WTC11 (cell line): Measurements from ENCODE around the gene SLIT3. TPM values are rescaled to one million over a fixed set of nuclear protein-coding genes. Genes with fewer than 3 reads are reported as not detected.

Experiments
- ATAC-seq: fragments of 200-7000 bp; cut with Tn5 transposase; 2 replicates; pipeline ENCODE4 v1.10.0; 2021; ENCODE audit warnings: mild to moderate bottlenecking, moderate library complexity
- CTCF ChIA-PET: fragments of 300-600 bp; sonication (Branson Sonifier 250); formaldehyde crosslinking; loops from one replicate; lab custom pipeline; 2021; ENCODE audit warnings: antibody characterized with exemption; lab: Charles Lee
- POLR2A ChIA-PET: fragments of 350-600 bp; sonication (Branson Sonifier 250); formaldehyde crosslinking; loops from one replicate; lab custom pipeline; 2021; ENCODE audit warnings: antibody characterized with exemption; lab: Charles Lee
- DNase-seq: peaks from one replicate; pipeline ENCODE4 v3.0.0; 2021; ENCODE audit warnings: low spot score
- H3K27ac Mint-ChIP-seq: 2 replicates; pipeline ENCODE4 v1.8.0; 2021; ENCODE audit warnings: mixed read lengths
- H3K27me3 Mint-ChIP-seq: 2 replicates; pipeline ENCODE4 v1.8.0; 2021; ENCODE audit warnings: low read depth, mild to moderate bottlenecking, moderate library complexity, mixed read lengths
- H3K36me3 Mint-ChIP-seq: 2 replicates; pipeline ENCODE4 v1.8.0; 2021; ENCODE audit warnings: mixed read lengths
- H3K4me1 Mint-ChIP-seq: 2 replicates; pipeline ENCODE4 v1.8.0; 2022; ENCODE audit warnings: mixed read lengths
- H3K4me3 Mint-ChIP-seq: 2 replicates; pipeline ENCODE4 v1.8.0; 2021; ENCODE audit warnings: mild to moderate bottlenecking, moderate library complexity, mixed read lengths
- H3K9me3 Mint-ChIP-seq: 2 replicates; pipeline ENCODE4 v1.8.0; 2021; ENCODE audit warnings: mixed read lengths
- CBFB ChIP-seq: sonication (generic); formaldehyde crosslinking; IDR thresholded peaks from 2 replicates; pipeline ENCODE4 v1.8.1; 2022; ENCODE audit warnings: mild to moderate bottlenecking, low read depth, missing genetic modification reagents
- FOXP1 ChIP-seq: sonication (generic); formaldehyde crosslinking; IDR thresholded peaks from 2 replicates; pipeline ENCODE4 v1.8.0; 2022; ENCODE audit warnings: missing genetic modification reagents, mild to moderate bottlenecking, moderate library complexity, borderline replicate concordance
- FOXP4 ChIP-seq: sonication (generic); formaldehyde crosslinking; IDR thresholded peaks from 2 replicates; pipeline ENCODE4 v1.8.0; 2022; ENCODE audit warnings: mild to moderate bottlenecking, missing genetic modification reagents
- GRHL2 ChIP-seq: fragments of 250-450 bp; sonication (Bioruptor Pico); IDR thresholded peaks from 2 replicates; pipeline ENCODE4 v1.8.0; 2022; ENCODE audit warnings: mild to moderate bottlenecking, moderate library complexity; ENCODE audit not compliant: insufficient replicate concordance, severe bottlenecking
- HMGA2 ChIP-seq: fragments of 250-450 bp; sonication (Bioruptor Pico); IDR thresholded peaks from 2 replicates; pipeline ENCODE4 v1.4.0; 2021; ENCODE audit warnings: mild to moderate bottlenecking, moderate library complexity
- IRF1 ChIP-seq: sonication (generic); formaldehyde crosslinking; IDR thresholded peaks from 2 replicates; pipeline ENCODE4 v1.8.0; 2023; ENCODE audit warnings: missing genetic modification reagents
- MAX ChIP-seq: sonication (generic); formaldehyde crosslinking; IDR thresholded peaks from 2 replicates; pipeline ENCODE4 v1.8.0; 2022; ENCODE audit warnings: mild to moderate bottlenecking, missing genetic modification reagents
- MXD4 ChIP-seq: fragments of 250-450 bp; sonication (Bioruptor Pico); IDR thresholded peaks from 2 replicates; pipeline ENCODE4 v1.8.0; 2021; ENCODE audit warnings: mild to moderate bottlenecking, moderate library complexity, borderline replicate concordance
- MYBL2 ChIP-seq: sonication (generic); formaldehyde crosslinking; IDR thresholded peaks from 2 replicates; pipeline ENCODE4 v1.8.1; 2023; ENCODE audit warnings: mild to moderate bottlenecking, moderate library complexity, missing genetic modification reagents
- PRDM15 ChIP-seq: sonication (generic); formaldehyde crosslinking; IDR thresholded peaks from 2 replicates; pipeline ENCODE4 v1.8.0; 2022; ENCODE audit warnings: missing genetic modification reagents
- RELA ChIP-seq: sonication (generic); formaldehyde crosslinking; IDR thresholded peaks from 2 replicates; pipeline ENCODE4 v1.8.1; 2022; ENCODE audit warnings: missing genetic modification reagents, mild to moderate bottlenecking, borderline replicate concordance
- ZMAT4 ChIP-seq: fragments of 250-450 bp; sonication (Bioruptor Pico); IDR thresholded peaks from 2 replicates; pipeline ENCODE4 v1.9.0; 2021; ENCODE audit warnings: mild to moderate bottlenecking
- ZNF121 ChIP-seq: sonication (generic); formaldehyde crosslinking; IDR thresholded peaks from 2 replicates; pipeline ENCODE4 v1.8.0; 2023; ENCODE audit warnings: missing genetic modification reagents
- ZNF532 ChIP-seq: fragments of 250-450 bp; sonication (Bioruptor Pico); IDR thresholded peaks from 2 replicates; pipeline ENCODE4 v1.9.0; 2021; ENCODE audit warnings: mild to moderate bottlenecking, borderline replicate concordance
- total RNA-seq: library from RNA; stranded (reverse); gene quantifications from 3 replicates; pipeline ENCODE4 v1.2.3, GENCODE V29; 2021
- TF ChIP-seq, protein P1 (sequence below): sonication (generic); formaldehyde crosslinking; IDR thresholded peaks from 2 replicates; pipeline ENCODE4 v1.8.1; 2023; ENCODE audit warnings: mild to moderate bottlenecking, missing genetic modification reagents

The SLIT3 gene
- total RNA-seq, 1 experiment from 2014 or later: 1.9 TPM

GRCh38 chr5:169183576-169183975 lies 117.4 kb downstream of the SLIT3 start:
- peaks cover 3% of the 10 kb centered on the region for H3K9me3 Mint-ChIP-seq
- DNase-seq (no peak), ATAC-seq (no peak)
- H3K27ac Mint-ChIP-seq: no peak overlapping the region
- CTCF ChIA-PET: no interaction called here
- no peaks in the 10 kb centered on the region for H3K36me3 Mint-ChIP-seq
- peaks cover 11% of the 10 kb centered on the region for H3K4me1 Mint-ChIP-seq
- no peaks in the 10 kb centered on the region for H3K27me3 Mint-ChIP-seq
- no peak overlapping the region for H3K4me3 Mint-ChIP-seq
- POLR2A ChIA-PET: no interaction called here
- no peak for TF ChIP-seq RELA (CRISPR knock-in tag)
- TF ChIP-seq ZNF532 (CRISPR knock-in tag): no peak
- no peak for TF ChIP-seq ZNF121 (CRISPR knock-in tag)
- TF ChIP-seq MXD4: no peak
- no peak for TF ChIP-seq MYBL2 (CRISPR knock-in tag)
- TF ChIP-seq PRDM15 (CRISPR knock-in tag): no peak
- TF ChIP-seq HMGA2 (CRISPR knock-in tag): no peak
- no peak for TF ChIP-seq IRF1 (CRISPR knock-in tag)
- TF ChIP-seq, protein P1, sequence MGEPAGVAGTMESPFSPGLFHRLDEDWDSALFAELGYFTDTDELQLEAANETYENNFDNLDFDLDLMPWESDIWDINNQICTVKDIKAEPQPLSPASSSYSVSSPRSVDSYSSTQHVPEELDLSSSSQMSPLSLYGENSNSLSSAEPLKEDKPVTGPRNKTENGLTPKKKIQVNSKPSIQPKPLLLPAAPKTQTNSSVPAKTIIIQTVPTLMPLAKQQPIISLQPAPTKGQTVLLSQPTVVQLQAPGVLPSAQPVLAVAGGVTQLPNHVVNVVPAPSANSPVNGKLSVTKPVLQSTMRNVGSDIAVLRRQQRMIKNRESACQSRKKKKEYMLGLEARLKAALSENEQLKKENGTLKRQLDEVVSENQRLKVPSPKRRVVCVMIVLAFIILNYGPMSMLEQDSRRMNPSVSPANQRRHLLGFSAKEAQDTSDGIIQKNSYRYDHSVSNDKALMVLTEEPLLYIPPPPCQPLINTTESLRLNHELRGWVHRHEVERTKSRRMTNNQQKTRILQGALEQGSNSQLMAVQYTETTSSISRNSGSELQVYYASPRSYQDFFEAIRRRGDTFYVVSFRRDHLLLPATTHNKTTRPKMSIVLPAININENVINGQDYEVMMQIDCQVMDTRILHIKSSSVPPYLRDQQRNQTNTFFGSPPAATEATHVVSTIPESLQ (CRISPR knock-in tag): no peak
- no peak for TF ChIP-seq ZMAT4 (CRISPR knock-in tag)
- TF ChIP-seq FOXP1 (CRISPR knock-in tag): no peak
- no peak for TF ChIP-seq FOXP4
- no peak for TF ChIP-seq MAX (CRISPR knock-in tag)
- no peak for TF ChIP-seq CBFB (CRISPR knock-in tag)
- no peak for TF ChIP-seq GRHL2 (CRISPR knock-in tag)
